Measurements from ENCODE around the gene CHADL. TPM values are rescaled to one million over a fixed set of nuclear protein-coding genes. Genes with fewer than 3 reads are reported as not detected.
A peak's percentile ranks its signal among the peaks of the same experiment; 100 is the strongest.

CHADL gene
- total RNA-seq, 4 donors from 2014 or later, result 0.73 to 1.3 TPM; not detected in 2

GRCh38 chr22:41197038-41197972 is 43.4 kb downstream of the CHADL start:
- Histone ChIP-seq H3K27me3 (no peaks in the 10 kb centered on the region), H3K36me3 (no peaks in the 10 kb centered on the region), H3K4me1 (peaks cover 8 to 9% of the 10 kb centered on the region in 2 donors), H3K4me3 (peak overlapping the region; percentile 85 to 98 (median 93)), H3K27ac (peak overlapping the region; percentile 73 to 78 (median 76)), H3K9me3 (no peaks in the 10 kb centered on the region)
- ATAC-seq, result peak; percentile 90 to 91
- in situ Hi-C loops (cut with MboI; ENCODE audit: low sequenced_read_pairs in 4 of 4) (no loop called here), intact Hi-C loops (cut with DNase I; ENCODE audit: low total_unique reads) (loop anchor here (1.0 to 5.0 kb wide), 4 partner anchors 8 to 340 kb away; partner anchors contain the start of genes L3MBTL2, ST13 and XPNPEP3)
- TF ChIP-seq POLR2A (IDR thresholded peaks at IDR 0.05) (peak; percentile 26 to 49), CTCF (IDR thresholded peaks at IDR 0.05 in 4 of 5, conservative IDR thresholded peaks at IDR 0.05 in 1 of 5) (peak in 2 of 5 experiments; percentile 23 to 39)
- DNase-seq, result peak; percentile 57 to 76

- Histone ChIP-seq H3K27me3 (no peaks in the 10 kb centered on the region), H3K36me3 (no peaks in the 10 kb centered on the region), H3K4me3 (no peak overlapping the region), H3K27ac (no peak overlapping the region), H3K4me1 (peaks cover 8 to 9% of the 10 kb centered on the region in 2 donors), H3K9me3 (no peaks in the 10 kb centered on the region)
- ATAC-seq (no peak), DNase-seq (no peak)
- in situ Hi-C loops (cut with MboI; ENCODE audit: low sequenced_read_pairs in 4 of 4) (no loop called here), intact Hi-C loops (cut with DNase I; ENCODE audit: low total_unique reads) (no loop called here)
- TF ChIP-seq POLR2A (IDR thresholded peaks at IDR 0.05), result no peak
- no peak for TF ChIP-seq CTCF (IDR thresholded peaks at IDR 0.05 in 4 of 5, conservative IDR thresholded peaks at IDR 0.05 in 1 of 5)
These were observed 46.9 kb downstream of the CHADL start for GRCh38 chr22:41193829-41194228.

- H3K27ac ChIP-seq, result no peak overlapping the region
- TF ChIP-seq CTCF (IDR thresholded peaks at IDR 0.05 in 4 of 5, conservative IDR thresholded peaks at IDR 0.05 in 1 of 5), result no peak
- no peak for TF ChIP-seq POLR2A (IDR thresholded peaks at IDR 0.05)
- no peak overlapping the region for H3K4me3 ChIP-seq
- H3K9me3 ChIP-seq, result no peaks in the 10 kb centered on the region
- ATAC-seq (no peak), DNase-seq (no peak)
- no peaks in the 10 kb centered on the region for H3K4me1 ChIP-seq
- H3K27me3 ChIP-seq, result no peaks in the 10 kb centered on the region
- intact Hi-C loops (cut with DNase I; ENCODE audit: low total_unique reads), result no loop called here
- in situ Hi-C loops (cut with MboI; ENCODE audit: low sequenced_read_pairs in 4 of 4), result no loop called here
- H3K36me3 ChIP-seq, result no peaks in the 10 kb centered on the region
These were observed 49.3 kb downstream of the CHADL start for GRCh38 chr22:41191467-41191866.

GRCh38 chr22:41184679-41185078 is 56.1 kb downstream of the CHADL start:
- TF ChIP-seq POLR2A (IDR thresholded peaks at IDR 0.05) (no peak), CTCF (IDR thresholded peaks at IDR 0.05 in 4 of 5, conservative IDR thresholded peaks at IDR 0.05 in 1 of 5) (no peak)
- H3K27me3 ChIP-seq, result no peaks in the 10 kb centered on the region
- in situ Hi-C loops (cut with MboI; ENCODE audit: low sequenced_read_pairs in 4 of 4) (no loop called here), intact Hi-C loops (cut with DNase I; ENCODE audit: low total_unique reads) (loop anchor here (5.0 kb wide), 2 partner anchors 92 to 232 kb away; partner anchors contain the start of genes EP300 and RBX1)
- no peaks in the 10 kb centered on the region for H3K9me3 ChIP-seq
- H3K36me3 ChIP-seq, result no peaks in the 10 kb centered on the region
- DNase-seq, result no peak
- no peak overlapping the region for H3K27ac ChIP-seq
- H3K4me3 ChIP-seq, result no peak overlapping the region
- ATAC-seq, result no peak
- peaks cover 11 to 22% of the 10 kb centered on the region in 2 donors for H3K4me1 ChIP-seq
